HG02642 (cell line): ENCODE data around the gene GIGYF2.

Experiments used
- ATAC-seq: cut with Tn5 transposase; IDR thresholded peaks from one replicate; pipeline ENCODE4 v1.9.1; 2021; ENCODE audit warnings: mild to moderate bottlenecking; ENCODE audit not compliant: unreplicated experiment, poor library complexity

The GIGYF2 gene

DNA sequence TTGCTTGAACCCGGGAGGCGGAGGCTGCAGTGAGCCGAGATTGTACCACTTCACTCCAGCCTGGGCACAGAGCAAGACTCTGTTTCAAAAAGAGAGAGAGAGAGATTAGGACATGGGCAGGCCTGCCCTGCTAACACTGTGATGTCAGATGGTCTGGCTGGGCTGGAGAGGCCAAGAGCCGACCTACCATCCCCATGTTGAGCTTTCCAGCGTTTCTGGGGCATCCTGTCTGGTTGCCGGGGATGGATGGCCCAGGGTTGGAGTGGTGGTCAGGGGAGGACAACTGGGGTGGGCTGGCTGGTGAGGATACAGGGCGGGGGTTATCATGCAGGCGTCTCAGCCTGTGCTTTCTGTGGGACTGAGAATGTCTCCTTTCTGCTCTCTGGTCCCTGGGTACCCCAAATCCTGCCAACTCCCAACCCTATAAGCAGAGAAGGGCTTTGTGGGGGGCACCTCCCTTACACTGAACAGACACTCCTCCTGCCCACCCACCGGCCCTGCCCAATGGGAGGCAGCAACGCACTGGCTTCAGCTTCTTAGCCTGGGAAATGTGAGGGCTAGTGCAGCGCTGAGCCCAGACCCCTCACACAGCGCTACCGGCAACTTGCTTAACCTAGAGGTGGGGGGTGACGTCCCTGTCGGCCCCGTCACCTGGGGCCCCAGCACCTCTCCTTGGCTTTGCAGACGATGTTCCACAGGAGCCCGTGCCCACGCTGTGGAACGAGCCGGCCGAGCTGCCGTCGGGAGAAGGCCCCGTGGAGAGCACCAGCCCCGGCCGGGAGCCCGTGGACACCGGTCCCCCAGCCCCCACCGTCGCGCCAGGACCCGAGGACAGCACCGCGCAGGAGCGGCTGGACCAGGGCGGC lies 178.4 kb downstream of the GIGYF2 start:
- ATAC-seq, result no peak

DNA sequence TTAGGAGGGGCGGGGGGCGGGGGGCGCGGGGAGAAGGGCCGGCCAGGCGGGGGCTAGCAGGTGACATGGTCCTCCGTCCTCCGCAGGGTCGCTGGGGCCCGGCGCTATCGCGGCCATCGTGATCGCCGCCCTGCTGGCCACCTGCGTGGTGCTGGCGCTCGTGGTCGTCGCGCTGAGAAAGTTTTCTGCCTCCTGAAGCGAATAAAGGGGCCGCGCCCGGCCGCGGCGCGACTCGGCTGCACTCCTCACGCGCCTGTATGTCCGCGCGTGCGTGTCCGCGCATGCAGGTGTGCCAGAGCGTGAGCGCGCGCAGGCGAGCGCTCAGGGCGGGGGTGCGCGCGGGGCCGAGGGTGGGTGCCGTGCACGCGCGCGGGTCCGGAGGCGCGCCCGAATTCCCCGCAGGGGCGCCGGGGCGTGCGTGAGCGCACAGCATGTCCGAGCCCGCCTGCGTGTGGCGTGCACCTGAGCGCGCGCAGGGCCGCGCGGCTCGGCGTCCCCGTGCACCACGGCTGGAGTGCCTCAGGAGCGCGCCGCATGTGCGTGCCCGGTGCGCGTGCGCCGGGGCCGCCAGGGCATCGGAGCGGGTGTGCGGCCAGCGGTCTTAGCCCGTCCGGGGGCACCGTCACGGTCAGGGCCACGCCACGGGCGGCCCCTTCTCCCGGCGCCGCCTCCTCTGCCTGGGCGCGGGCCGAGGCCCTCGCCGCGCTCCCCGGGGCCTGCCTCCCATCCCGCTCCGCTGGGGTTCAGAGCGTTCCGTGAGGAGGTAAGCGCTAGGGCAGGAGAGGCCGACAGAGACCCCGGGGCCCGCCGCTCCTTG lies 179.2 kb downstream of the GIGYF2 start:
- ATAC-seq, result peak; percentile 39

DNA sequence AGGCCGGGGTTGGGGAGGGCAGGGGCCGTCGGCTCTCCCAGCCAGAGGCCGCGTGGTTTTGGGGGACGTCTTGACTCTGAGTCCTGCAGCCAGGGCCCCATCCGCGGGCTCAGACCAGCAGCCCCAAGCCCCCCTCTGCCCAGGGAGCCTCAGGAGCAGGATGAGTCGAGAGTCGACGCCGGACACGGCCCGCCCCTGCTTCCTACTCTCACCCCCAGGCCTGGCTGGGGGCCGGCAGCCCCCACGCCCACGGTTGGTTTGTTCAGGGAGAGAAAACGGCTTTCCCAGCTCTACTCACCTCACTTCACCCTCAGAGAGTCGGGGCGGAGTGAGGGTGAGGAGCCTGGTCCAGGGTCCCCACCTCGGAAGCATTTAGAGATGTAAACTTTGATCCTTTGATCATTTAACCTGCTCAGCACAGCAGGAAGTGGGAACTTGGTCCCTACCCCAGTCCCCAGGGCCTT lies 179.9 kb downstream of the GIGYF2 start:
- ATAC-seq, result no peak

DNA sequence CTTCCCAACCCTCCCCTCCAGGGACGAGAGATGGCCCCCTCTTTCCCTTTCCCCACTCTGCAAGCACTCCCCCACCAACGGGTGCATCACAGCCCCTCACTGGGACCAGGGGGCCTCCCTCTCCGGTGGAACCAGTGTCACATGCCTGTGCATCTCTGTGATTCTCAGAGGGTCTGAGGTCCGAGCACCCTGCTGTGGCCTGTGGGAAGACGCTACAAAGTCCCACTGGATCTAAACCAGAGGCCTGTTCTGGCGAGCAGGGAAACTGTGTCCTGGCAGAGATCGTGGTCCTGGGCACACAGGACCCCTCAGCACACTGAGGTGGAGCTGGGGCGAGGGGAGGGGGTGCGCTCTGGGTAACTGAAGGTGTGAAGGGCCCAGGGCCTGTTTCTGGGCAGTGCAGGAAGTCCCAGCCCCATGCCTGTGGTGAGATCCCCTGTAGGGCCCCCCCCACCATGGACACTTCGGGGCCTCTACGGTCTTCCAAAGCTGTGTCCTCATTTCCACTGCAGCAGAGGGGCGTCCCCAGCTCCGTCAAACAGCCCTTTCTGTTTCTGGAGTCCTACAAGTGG lies 180.9 kb downstream of the GIGYF2 start:
- no peak for ATAC-seq

DNA sequence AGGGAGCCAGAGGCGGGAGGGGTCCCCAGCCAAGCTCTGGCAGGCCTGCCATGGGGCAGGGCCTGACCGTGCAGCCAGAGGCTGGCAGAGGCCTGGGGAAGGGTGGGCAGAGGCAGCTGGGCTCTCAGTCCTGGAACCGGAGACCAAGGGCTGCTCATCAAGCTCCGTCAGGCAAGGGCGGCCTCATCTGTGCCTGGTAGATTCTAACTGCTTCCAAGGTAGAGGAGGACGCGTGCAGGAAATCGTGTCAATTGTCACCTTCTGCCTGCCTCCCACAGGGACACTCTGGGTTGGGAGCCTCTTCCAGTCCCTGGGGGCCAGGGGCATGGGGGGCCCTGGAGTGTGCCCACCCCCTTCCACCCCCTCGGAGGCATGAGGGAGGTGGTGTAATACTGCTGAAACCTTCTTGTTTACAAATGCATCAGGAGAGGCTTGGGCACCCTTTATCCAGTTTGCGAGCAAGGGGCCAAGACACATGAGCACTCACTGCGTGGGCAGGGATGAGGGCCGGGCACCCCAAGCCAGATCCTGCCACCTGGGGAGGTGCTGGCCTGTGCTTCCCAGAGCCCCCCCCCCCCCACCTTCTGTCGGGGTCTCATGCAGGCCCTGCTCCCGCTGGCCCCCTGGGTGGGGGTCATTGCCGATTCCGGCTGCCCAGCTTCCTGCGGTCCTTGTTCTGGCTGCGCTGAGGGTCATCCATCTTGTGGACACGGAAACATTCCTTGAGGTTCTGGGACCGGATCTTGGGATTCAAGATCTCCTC lies 181.9 kb downstream of the GIGYF2 start:
- no peak for ATAC-seq

DNA sequence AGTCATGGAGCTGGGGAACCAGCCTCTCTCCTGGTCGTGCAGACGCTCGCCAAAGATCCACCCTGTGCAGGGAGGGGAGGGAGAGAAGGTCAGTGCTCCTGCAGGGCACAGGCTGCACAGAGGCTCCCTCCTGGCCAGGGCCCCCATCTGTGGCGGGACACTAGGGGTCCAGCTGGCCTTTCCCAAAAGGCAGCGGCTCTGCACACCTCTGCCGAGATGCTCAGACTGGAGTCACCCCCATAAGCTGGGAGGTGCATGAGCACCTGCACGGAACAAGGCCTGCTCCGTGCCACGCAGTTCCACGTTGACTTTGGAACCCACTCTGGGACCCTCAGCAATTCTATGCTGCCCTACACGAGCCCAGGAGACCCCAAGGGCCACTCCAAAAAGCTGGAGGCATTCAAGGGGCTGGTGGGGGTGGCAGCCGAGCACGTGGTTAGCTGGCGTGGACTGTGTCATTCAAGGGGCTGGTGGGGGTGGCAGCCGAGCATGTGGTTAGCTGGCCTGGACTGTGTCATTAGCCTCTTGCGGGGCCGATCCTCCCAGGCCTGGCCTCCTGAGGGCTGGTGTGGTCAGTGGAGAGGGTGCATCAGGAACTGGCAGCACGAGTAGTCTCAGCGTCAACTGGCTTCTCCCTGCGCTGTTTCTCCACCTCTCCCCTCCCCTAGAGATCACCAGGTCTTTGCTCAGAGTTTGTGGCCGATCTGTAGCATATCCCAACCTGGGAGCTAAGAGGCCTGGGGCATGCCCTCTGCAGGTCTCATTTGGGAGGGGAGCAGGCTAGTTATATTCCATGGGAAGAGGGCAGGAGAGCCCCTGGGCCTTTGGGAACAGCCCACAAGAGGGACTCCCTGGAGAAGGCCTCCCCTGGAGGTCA lies 182.7 kb downstream of the GIGYF2 start:
- ATAC-seq, result no peak

DNA sequence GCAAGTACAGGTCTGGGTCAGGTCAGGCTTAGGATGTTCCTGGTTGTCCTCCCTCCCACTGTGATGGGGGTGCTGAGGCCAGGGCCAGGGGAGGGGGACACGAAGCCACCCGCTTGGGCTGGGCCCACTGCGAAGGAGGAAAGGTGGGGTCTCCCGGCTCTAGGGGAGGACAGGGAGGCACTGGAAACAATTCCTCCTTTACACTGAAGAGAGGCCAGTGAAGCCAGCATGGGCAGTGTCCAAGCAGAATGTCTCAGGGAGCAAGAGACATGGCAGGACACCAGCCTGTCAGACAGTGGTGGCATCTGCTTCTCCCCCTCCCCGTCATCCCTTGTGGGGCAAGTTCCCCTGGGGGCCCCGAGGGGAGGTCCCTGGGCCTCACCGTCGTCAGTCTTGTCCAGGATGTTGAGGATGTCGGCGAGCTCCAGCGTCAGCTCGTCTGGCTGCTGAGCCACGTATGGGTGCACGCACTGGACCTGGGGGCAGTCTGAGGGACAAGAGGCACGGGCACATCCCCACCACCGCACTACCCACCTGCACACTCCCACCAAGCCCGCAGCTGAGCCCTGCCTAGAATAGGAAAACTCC lies 183.7 kb downstream of the GIGYF2 start:
- no peak for ATAC-seq

DNA sequence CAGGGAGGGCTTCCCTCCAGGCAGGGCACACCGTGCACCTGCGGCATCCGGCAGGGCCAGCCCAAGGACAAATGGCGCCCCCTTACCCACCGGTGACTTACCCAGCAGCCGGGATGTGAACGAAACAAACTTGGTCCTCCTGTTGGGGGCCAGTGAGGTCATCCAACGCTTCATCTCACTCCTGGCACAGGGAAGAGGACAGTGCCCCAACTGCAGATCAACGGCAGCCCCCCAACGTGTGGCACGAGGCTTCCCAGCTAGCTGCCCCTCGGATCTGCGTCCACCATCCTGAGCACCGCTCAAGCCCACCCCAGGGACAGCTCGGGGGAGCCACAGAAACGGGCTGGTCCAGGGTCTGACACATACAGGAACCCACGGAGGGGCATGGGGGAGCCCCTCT lies 185.0 kb downstream of the GIGYF2 start:
- ATAC-seq, result no peak

DNA sequence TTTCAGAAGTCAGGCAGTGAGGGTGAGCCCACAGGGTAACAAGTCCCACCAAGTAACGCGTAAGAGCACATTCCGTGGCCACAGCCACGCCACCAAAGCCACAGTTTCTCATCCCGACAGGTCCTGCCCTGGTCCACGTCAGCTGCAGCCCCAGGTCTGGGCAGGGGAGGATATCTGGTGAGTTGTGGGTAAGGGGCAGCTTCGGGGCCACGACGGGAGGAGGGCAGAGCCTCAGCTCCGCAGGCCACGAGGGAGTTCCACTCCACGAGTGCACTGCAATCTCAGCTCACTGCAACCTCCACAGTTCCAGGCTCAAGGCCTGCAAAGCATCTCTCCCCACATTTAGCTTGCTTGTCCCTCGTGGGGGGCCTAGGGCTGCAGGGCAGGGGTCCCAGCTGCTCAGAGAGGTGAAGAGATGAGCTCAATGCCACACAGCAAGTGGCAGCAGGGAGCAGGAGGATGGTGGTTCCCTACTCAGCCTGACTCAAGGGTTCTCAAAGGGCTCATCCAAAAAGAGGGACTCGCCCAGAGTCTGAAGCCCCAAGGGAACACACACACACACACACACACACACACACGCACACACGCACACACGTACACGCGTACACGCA lies 185.5 kb downstream of the GIGYF2 start:
- ATAC-seq, result no peak

DNA sequence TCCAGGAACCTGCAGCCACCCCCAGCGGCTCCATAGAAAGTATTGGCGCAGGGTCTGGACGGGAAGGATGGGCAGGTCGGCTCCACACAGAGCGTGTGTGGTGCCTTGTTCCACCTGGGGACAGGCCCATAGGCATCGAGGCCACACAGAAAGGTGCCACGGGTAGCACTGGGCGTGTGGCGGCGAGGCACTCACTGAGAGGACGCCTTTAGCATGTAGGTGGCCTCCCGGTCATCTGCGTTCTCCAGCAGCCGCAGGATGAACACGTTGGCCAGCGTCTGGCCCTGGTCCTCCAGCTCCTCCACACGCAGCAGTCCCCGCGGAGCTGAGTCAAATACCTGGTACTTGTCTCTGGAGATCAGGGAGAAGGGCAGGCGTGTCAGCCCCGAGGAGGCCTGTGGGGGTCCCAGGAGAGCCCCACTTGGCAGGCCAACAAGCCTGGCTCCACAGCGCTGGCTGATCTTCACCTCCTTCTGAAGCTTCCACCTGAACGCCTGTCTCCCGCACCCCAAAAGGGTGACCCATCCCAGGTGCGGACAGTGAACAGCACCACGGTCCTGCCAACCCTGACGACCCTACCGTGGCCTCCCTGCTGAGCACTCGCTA lies 186.1 kb downstream of the GIGYF2 start:
- ATAC-seq, result no peak

DNA sequence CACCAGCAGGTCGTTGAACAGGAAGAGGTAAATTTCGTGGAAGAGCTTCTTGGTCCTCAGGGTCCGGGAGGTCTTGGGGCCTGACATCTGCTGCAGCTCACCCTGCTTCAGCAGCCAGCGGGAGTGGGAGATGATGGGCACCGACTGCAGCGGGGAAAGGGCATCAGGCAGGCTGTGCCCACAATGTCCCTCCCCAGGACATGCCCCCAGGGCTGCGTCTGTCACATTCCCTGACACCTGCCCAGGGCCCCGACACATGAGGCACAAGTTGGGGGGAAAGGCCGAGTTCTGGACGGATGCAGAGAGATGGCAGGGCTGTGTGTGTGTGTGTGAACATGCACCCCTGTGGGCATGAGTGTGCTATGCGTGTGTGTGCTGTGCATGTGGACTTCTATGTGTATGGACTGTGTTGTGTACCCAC lies 186.9 kb downstream of the GIGYF2 start:
- no peak for ATAC-seq

DNA sequence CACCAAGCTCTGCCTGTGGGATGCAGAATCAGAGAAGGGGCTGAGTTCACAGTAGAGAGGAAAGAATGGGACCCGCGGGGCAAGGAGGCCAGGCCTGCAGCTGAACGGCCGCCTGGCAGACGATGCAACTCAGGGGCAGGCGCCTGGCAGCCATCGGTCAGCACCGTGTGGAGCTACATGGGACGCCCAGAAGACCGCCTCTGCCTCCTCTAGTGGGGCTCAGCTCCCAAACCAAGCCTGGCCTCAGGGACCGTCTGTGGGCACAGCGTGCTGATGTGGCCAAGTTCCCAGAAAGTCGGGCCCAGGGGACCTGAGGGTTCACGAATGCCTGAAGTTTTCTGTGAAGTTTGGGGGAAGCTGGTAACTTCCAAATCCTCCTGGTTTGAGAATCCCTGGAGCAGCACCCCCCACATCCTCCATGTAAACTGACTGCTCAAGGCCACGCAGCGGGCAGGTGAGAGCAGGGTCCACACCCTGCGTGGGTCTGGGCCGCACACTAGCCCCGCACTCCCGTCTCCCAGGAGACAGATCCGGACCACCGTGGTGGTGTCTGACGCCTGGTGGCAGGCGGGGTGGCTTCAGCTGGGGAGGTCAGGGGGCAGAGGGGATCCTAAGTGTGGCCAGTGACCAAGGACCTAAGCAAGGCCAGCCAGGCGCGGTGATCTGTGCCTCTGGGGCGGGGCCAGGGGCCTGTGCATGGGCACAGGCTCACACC lies 187.6 kb downstream of the GIGYF2 start:
- no peak for ATAC-seq

DNA sequence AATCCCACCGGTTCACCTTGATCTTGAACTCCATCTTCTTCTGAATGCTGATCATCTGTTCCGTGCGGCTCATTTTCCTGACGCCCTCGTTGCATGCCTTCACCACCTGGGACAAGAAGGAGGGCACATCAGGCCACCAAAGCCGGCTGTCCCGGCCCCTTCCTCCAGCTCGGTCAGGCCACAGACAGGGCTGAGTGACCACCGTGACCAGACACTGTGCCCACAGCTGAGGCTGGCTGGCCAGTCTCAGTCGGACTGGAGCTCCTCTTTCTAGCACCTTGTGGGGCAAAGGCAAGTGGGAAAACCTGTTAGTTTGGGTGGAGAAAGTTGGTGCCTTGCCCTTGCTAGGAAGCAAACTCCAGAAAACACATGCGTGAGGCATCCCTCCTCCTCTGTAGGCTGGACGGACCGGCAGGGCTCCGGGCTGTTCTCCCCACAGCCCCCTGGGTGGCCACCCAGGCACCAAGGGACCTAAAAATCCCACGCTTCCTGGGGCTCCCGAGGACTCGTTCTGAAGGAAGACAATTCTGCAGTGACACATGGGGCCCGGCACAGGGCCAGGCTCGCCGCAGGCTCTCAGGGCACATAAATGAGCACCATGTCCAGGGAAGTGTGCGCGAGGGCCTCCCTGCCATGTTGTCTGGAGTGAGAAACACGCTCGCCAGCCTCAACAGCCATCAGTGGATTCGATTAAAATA lies 188.3 kb downstream of the GIGYF2 start:
- ATAC-seq, result no peak

DNA sequence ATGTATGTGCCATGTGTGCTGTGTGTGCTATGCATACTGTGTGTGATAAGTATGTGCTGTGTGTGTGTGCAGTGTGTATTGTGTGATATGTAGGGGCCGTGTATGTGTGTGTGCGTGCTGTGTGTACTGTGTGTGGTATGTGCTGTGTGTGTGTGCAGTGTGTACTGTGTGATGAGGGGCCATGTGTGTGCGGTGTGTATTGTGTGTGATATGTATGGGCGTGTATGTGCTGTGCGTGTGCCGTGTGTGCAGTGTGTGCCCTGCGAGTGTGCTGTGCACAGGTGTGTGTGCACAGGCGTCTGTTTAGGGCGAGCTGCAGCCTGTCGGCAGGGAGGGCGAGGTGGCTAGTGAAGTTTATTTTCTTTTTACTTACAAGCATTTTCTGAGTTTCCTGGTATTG lies 189.0 kb downstream of the GIGYF2 start:
- ATAC-seq, result no peak

DNA sequence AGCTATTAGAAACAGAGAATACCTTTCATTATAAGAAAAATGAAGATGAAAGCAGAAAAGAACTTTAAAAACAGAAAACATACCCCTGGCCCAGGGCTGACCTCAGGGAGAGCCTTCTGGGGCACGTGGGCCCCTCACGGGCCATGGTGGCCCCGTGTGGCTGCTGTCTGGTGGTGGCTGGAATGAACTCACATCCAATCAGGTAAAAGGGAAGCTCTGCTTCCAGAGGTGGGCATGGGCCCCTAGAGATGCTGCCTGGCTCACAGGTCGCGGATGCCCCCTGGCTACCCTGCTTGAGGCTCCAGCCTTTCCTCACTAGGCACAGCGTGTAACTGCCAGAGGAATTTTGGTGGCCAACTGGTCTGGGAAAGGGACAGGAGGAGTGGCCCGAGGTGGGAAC lies 189.5 kb downstream of the GIGYF2 start:
- ATAC-seq, result no peak

DNA sequence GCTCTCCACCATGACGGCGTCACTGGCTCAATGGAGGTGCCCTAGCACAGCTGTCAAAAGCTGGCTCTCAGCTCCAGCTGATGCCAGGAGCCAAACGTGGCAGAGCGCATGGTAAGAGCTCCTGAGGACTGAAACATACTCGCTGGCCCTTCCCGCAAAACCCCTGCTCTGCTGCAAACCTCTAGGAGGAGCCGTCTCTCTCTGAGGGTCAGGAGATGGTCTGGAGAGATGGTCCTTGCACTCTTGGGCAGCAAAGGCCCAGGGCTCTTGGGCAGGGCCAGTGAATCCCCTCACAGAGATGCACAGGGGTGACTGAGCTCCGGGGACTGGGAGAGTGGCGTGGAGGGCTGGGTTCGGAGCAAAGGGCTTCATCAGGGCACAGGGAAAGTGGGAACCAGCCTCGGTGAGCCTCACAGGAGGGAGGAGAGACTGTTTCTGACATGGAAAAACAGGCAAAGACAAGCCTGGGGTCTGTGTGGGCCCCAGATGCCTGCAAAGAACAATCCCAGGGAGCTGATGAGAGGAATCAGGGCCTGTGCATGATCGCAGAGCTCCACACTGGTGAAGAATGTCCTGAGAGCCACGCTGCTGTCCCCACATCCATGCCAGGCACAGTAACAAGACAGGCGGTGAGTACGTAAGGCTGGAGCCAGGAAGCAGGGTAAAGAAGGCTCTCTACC lies 190.2 kb downstream of the GIGYF2 start:
- ATAC-seq, result no peak
